ENCODE data around the gene CDK2. TPM values are rescaled to one million over a fixed set of nuclear protein-coding genes. Genes with fewer than 3 reads are reported as not detected.

Gene CDK2
- total and polyA plus RNA-seq, 9 of the 15 experiments (the other 6 are each of a cell fraction or from before 2014, with no cell fraction given) = 17.4 to 213 (median 109) TPM

GRCh38 chr12:55940065-55940732 lies 26.4 kb upstream of the CDK2 start (continued):
- TF ChIP-seq ZSCAN29 (IDR thresholded peaks at IDR 0.05) = peak; percentile 96
- TF ChIP-seq TFAP4 (CRISPR knock-in tag; IDR thresholded peaks at IDR 0.05; ENCODE audit: borderline replicate concordance) = peak; percentile 71; the same call in 1 of the 2 replicates
- TF ChIP-seq TCFL5 (CRISPR knock-in tag; conservative IDR thresholded peaks at IDR 0.05) = no peak
- TF ChIP-seq HBP1 (CRISPR knock-in tag; IDR thresholded peaks at IDR 0.05) = no peak
- TF ChIP-seq CTCFL (IDR thresholded peaks at IDR 0.05; ENCODE audit: borderline replicate concordance, insufficient read depth, low read depth, low read length, poor library complexity, severe bottlenecking) = no peak
- peak; percentile 58; the same call in 1 of the 2 replicates for TF ChIP-seq RB1 (IDR thresholded peaks at IDR 0.05; ENCODE audit: low read depth)
- 0 out of 4 replicates have a peak, but pooled peaks of 1 of the 2 experiments have one; percentile 19 for TF ChIP-seq MLLT1 (IDR thresholded peaks at IDR 0.05)
- TF ChIP-seq BRCA1 (IDR thresholded peaks at IDR 0.05) = no peak
- no peak for TF ChIP-seq BRCA1 (CRISPR knock-in tag; IDR thresholded peaks at IDR 0.05)
- TF ChIP-seq HDAC8 (tag; IDR thresholded peaks at IDR 0.05) = no peak
- peak; percentile 75 to 88 for TF ChIP-seq RAD21 (CRISPR knock-in tag; conservative IDR thresholded peaks at IDR 0.05 in 1 of 2, IDR thresholded peaks at IDR 0.05 in 1 of 2)
- TF ChIP-seq RAD51 (IDR thresholded peaks at IDR 0.05; ENCODE audit: borderline replicate concordance, low read depth) = no peak
- no peak for TF ChIP-seq THAP12 (CRISPR knock-in tag; IDR thresholded peaks at IDR 0.05)
- peak; percentile 58 for TF ChIP-seq JUND (IDR thresholded peaks at IDR 0.05; ENCODE audit: borderline replicate concordance, low read depth, low read length)
- peak; percentile 55; the same call in 2 of the 3 replicates for TF ChIP-seq JUND (tag; IDR thresholded peaks at IDR 0.05; ENCODE audit: borderline replicate concordance, low read depth, low read length)
- TF ChIP-seq ATF7 (IDR thresholded peaks at IDR 0.05) = peak; percentile 53; the same call in 1 of the 2 replicates
- no peak for TF ChIP-seq PYGO2 (tag; IDR thresholded peaks at IDR 0.05)
- TF ChIP-seq ZNF282 (CRISPR knock-in tag; IDR thresholded peaks at IDR 0.05) = 0 out of 2 replicates have a peak, but pooled peaks have one; percentile 30
- no peak for TF ChIP-seq RBM15 (IDR thresholded peaks at IDR 0.05; ENCODE audit: insufficient read depth, low read length)
